Measurements from ENCODE around the gene SHE. TPM values are rescaled to one million over a fixed set of nuclear protein-coding genes. Genes with fewer than 3 reads are reported as not detected.

SHE gene
- total RNA-seq, 1 donor from 2014 or later: 0.20 TPM

DNA sequence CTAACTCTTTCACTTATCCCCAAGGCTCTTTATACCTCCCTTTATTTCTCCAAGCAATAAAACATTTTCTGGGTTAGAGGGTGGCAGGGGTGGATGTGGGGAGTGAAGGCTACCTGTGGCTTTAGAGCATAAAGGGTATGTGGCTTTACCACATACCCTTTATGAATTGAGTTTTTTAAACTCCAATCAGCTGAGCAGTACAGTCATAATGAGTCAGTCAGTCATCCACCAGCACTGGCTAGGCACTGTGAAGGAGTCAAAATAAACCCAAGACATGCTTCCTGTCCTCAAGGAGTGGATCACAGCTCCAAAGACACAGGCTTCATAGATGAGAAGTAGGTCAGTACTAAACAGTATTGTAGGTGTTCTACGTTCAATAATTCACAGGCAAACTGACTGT, 2.8 kb downstream of the SHE start:
- Mint-ChIP-seq H3K36me3 (ENCODE audit: low read depth) (no peaks in the 10 kb centered on the region), H3K9me3 (ENCODE audit: low read depth) (no peaks in the 10 kb centered on the region), H3K4me1 (ENCODE audit: low read depth) (peaks cover 4% of the 10 kb centered on the region), H3K27ac (ENCODE audit: unreplicated experiment) (no peak overlapping the region), H3K27me3 (ENCODE audit: low read depth) (peaks cover 55% of the 10 kb centered on the region), H3K4me3 (ENCODE audit: unreplicated experiment) (no peak overlapping the region)
- no peak for DNase-seq (ENCODE audit: low spot score)
- TF ChIP-seq, protein P1, sequence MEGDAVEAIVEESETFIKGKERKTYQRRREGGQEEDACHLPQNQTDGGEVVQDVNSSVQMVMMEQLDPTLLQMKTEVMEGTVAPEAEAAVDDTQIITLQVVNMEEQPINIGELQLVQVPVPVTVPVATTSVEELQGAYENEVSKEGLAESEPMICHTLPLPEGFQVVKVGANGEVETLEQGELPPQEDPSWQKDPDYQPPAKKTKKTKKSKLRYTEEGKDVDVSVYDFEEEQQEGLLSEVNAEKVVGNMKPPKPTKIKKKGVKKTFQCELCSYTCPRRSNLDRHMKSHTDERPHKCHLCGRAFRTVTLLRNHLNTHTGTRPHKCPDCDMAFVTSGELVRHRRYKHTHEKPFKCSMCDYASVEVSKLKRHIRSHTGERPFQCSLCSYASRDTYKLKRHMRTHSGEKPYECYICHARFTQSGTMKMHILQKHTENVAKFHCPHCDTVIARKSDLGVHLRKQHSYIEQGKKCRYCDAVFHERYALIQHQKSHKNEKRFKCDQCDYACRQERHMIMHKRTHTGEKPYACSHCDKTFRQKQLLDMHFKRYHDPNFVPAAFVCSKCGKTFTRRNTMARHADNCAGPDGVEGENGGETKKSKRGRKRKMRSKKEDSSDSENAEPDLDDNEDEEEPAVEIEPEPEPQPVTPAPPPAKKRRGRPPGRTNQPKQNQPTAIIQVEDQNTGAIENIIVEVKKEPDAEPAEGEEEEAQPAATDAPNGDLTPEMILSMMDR (IDR thresholded peaks at IDR 0.05): no peak

DNA sequence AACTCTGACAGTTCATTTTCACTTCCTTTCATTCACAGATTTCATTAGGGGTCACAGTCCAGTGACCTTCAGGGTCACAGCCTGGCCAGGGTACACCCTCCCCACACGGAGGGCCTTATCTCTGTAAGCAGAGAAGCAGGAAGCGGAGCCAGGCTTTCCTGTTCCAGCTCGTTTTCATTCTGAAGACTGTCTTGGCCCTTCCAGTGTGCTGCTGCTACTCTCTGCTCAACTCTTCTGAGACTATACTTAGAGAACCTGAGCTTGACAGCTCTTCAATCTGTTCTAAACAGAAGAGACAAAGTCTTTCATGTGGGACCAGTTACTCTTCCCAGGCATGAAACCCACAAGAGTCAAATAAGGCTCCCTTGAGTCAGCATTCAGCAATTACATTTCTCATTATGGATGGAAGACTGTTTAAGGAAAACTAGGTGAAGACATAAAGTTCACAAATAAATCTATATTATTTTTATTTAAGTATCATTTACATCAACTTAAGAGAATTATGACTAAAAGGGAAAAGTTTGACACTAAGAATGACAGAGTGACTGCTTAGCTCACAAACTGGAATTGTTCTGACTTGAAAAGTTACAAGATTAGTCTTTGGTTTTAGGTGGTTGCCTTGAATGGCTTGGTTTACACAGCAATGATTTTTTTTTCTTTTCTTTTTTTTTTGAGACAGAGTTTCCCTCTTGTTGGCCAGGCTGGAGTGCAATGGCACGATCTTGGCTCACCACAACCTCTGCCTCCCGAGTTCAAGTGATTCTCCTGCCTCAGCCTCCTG, 5.0 kb downstream of the SHE start:
- H3K27ac Mint-ChIP-seq (ENCODE audit: unreplicated experiment): no peak overlapping the region
- H3K9me3 Mint-ChIP-seq (ENCODE audit: low read depth): no peaks in the 10 kb centered on the region
- H3K4me3 Mint-ChIP-seq (ENCODE audit: unreplicated experiment): no peak overlapping the region
- H3K36me3 Mint-ChIP-seq (ENCODE audit: low read depth): no peaks in the 10 kb centered on the region
- H3K27me3 Mint-ChIP-seq (ENCODE audit: low read depth): peaks cover 49% of the 10 kb centered on the region
- TF ChIP-seq, protein P1 (IDR thresholded peaks at IDR 0.05): no peak
- no peak for DNase-seq (ENCODE audit: low spot score)
- H3K4me1 Mint-ChIP-seq (ENCODE audit: low read depth): peaks cover 4% of the 10 kb centered on the region

DNA sequence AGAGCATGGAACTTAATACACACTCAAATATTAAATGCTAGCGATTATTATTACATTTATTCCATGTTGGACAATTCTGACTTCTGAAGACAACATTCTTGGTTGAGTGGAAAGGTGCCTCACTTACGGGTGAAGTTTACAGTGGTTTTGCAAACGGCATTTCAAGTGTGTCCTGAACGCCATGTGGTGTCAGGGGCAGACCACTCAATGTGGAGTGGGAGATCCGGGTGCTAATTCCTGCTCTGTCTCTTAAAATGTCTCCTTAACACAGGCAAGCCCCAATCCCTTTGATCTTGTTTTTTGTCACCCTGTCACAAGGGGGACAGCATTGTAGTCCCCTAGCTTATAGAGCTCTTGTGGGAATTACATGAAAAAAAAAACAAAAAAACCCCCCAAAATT, 5.8 kb downstream of the SHE start:
- TF ChIP-seq, protein P1 (IDR thresholded peaks at IDR 0.05): no peak
- peaks cover 56% of the 10 kb centered on the region for H3K27me3 Mint-ChIP-seq (ENCODE audit: low read depth)
- H3K9me3 Mint-ChIP-seq (ENCODE audit: low read depth): no peaks in the 10 kb centered on the region
- no peak overlapping the region for H3K27ac Mint-ChIP-seq (ENCODE audit: unreplicated experiment)
- DNase-seq (ENCODE audit: low spot score): no peak
- H3K4me1 Mint-ChIP-seq (ENCODE audit: low read depth): peaks cover 3% of the 10 kb centered on the region
- no peak overlapping the region for H3K4me3 Mint-ChIP-seq (ENCODE audit: unreplicated experiment)
- H3K36me3 Mint-ChIP-seq (ENCODE audit: low read depth): no peaks in the 10 kb centered on the region

DNA sequence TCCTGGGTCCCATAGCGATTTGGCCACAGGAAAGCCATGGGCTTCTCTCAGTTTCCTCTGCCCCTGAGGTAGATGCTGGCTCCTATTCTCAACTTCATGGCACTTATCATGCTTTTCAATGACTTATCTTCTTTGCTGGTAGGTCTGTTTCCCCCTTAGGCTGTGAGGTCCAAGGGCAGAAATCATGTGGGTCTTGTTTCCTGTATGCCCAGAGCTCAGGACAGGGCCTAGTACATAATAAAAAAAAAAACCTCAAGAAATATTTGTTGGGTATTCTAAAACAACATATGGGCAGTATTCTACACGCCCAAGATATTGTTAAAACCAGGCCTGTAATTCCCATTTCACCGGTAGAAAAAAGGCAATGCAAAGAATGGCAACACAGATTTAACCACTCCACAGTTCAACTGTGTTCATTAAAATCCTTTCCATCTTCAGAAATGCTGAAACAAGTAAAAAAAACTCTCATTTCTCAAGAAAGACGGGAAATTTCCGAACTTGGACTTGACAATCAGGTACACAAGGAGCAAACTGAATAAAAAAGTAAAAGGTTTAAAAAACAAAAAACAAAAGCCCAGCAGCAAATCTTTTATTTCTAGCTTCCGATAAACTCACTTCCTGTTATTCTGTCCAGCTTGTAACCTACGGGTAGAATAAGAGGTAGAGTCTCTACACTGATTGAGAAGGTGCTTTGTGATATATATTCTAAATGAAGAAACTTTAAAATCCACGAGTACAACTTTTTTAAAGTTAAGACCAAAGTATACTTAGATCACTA, 6.5 kb downstream of the SHE start:
- DNase-seq (ENCODE audit: low spot score): no peak

DNA sequence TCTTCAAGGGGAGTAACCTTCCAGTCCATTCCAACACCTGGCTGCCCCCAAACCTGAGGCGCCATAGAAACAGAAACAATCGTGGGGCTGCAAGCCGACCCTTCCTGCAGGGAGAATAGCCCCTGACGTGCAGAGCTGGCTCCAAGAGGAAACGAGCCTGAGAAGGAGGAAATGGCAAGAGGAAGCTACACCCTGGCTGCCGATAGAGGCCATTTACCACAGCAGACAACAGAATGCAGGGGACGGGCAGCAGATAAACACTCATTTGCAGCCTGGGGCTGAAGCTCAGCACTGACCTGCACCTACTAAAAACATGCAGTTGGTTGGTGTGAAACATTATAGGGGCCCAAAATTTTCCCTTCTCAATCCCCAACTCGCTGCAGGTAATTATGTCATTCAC, 8.9 kb downstream of the SHE start:
- Mint-ChIP-seq H3K4me3 (ENCODE audit: unreplicated experiment) (no peak overlapping the region), H3K4me1 (ENCODE audit: low read depth) (no peaks in the 10 kb centered on the region), H3K27ac (ENCODE audit: unreplicated experiment) (no peak overlapping the region), H3K36me3 (ENCODE audit: low read depth) (no peaks in the 10 kb centered on the region), H3K27me3 (ENCODE audit: low read depth) (peaks cover 49% of the 10 kb centered on the region), H3K9me3 (ENCODE audit: low read depth) (no peaks in the 10 kb centered on the region)
- TF ChIP-seq, protein P1 (IDR thresholded peaks at IDR 0.05): no peak
- DNase-seq (ENCODE audit: low spot score): no peak

More for the DNA sequence above, 6.5 kb downstream of the SHE start:
- TF ChIP-seq, protein P1 (IDR thresholded peaks at IDR 0.05): no peak
- no peaks in the 10 kb centered on the region for H3K4me1 Mint-ChIP-seq (ENCODE audit: low read depth)
- H3K27me3 Mint-ChIP-seq (ENCODE audit: low read depth): peaks cover 56% of the 10 kb centered on the region
- H3K27ac Mint-ChIP-seq (ENCODE audit: unreplicated experiment): no peak overlapping the region
- H3K36me3 Mint-ChIP-seq (ENCODE audit: low read depth): no peaks in the 10 kb centered on the region
- H3K9me3 Mint-ChIP-seq (ENCODE audit: low read depth): no peaks in the 10 kb centered on the region
- H3K4me3 Mint-ChIP-seq (ENCODE audit: unreplicated experiment): no peak overlapping the region
